ENCODE data around the gene OR3A1.
"Not testable (repeated sequence)": the region's sequence is repeated elsewhere in the genome, so short reads cannot be mapped to it uniquely, and the experiment has no call there.

DNA sequence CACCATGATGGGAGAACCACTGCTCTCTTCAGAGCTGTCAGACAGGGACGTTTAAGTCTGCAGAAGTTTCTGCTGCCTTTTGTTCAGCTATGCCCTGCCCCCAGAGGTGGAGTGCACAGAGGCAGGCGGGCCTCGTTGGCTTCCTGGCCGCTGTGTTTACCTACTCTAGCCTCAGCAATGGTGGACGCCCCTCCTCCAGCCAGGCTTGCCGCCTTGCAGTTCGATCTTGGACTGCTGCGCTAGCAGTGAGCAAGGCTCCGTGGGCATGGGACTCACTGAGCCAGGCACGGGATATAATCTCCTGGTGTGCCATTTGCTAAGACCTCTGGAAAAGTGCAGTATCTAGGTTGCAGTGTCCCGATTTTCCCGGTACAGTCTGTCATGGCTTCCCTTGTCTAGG is 44.6 kb upstream of the OR3A1 start:
- TF ChIP-seq, protein P1, sequence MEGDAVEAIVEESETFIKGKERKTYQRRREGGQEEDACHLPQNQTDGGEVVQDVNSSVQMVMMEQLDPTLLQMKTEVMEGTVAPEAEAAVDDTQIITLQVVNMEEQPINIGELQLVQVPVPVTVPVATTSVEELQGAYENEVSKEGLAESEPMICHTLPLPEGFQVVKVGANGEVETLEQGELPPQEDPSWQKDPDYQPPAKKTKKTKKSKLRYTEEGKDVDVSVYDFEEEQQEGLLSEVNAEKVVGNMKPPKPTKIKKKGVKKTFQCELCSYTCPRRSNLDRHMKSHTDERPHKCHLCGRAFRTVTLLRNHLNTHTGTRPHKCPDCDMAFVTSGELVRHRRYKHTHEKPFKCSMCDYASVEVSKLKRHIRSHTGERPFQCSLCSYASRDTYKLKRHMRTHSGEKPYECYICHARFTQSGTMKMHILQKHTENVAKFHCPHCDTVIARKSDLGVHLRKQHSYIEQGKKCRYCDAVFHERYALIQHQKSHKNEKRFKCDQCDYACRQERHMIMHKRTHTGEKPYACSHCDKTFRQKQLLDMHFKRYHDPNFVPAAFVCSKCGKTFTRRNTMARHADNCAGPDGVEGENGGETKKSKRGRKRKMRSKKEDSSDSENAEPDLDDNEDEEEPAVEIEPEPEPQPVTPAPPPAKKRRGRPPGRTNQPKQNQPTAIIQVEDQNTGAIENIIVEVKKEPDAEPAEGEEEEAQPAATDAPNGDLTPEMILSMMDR (conservative IDR thresholded peaks at IDR 0.05; ENCODE audit: low read depth, low read length): not testable (repeated sequence)
- not testable (repeated sequence) for TF ChIP-seq EZH2 (IDR thresholded peaks at IDR 0.05; ENCODE audit: borderline replicate concordance, low read depth, low read length, poor library complexity, severe bottlenecking)

Data from A673 (cell line).